Sigmoid colon (tissue), 7 donors: ENCODE data around the gene MRPS18C. TPM values are rescaled to one million over a fixed set of nuclear protein-coding genes. Genes with fewer than 3 reads are reported as not detected.

ENCODE experiments used
- DNase-seq: peaks from one replicate; pipeline ENCODE4 v3.0.0-alpha.2; 2019
- H3K27ac ChIP-seq, 4 donors: fragments of 200-600 bp; sonication (generic); one replicate each; pipeline ENCODE4 v1.5.1; 2016 to 2019; ENCODE audit warnings: mild to moderate bottlenecking in 1 of 4
- H3K27me3 ChIP-seq, 3 donors: fragments of 200-600 bp; sonication (generic); one replicate each; pipeline ENCODE4 v1.5.1; 2019; ENCODE audit warnings: mild to moderate bottlenecking in 1 of 3
- H3K36me3 ChIP-seq, 4 donors: fragments of 200-600 bp; sonication (generic); one replicate each; pipeline ENCODE4 v1.5.1; 2016 to 2019
- H3K4me1 ChIP-seq, 4 donors: fragments of 200-600 bp; sonication (generic); one replicate each; pipeline ENCODE4 v1.5.1; 2017 to 2019
- H3K4me3 ChIP-seq, 4 donors: fragments of 200-600 bp; sonication (generic); one replicate each; pipeline ENCODE4 v1.5.1; 2017 to 2019; ENCODE audit warnings: mild to moderate bottlenecking in 2 of 4, moderate library complexity in 1 of 4
- H3K9me3 ChIP-seq, 4 donors: fragments of 200-600 bp in 3 of 4; sonication (generic) in 3 of 4; one replicate each; pipeline versions ENCODE4 v1.5.1 to v1.6.1; 2013 to 2019
- CTCF ChIP-seq, 4 experiments: fragments of 450-650 bp in 3 of 4; fragments of 200-600 bp in 1 of 4; IDR thresholded peaks; one replicate each; pipeline ENCODE4 v1.5.1; 2016 to 2019; ENCODE audit warnings: antibody characterized with exemption in 4 of 4, mild to moderate bottlenecking in 3 of 4, moderate library complexity in 2 of 4
- EP300 ChIP-seq, 4 donors: sonication (generic); formaldehyde crosslinking; IDR thresholded peaks; one replicate each; pipeline ENCODE4 v1.6.1; 2017; ENCODE audit warnings: antibody characterized with exemption in 4 of 4
- POLR2A ChIP-seq, 2 donors: fragments of 450-650 bp; IDR thresholded peaks; one replicate each; pipeline ENCODE4 v1.6.1; 2016; ENCODE audit warnings: antibody characterized with exemption in 2 of 2, mild to moderate bottlenecking in 2 of 2, moderate library complexity in 2 of 2
- POLR2AphosphoS5 ChIP-seq, 4 donors: sonication (generic); formaldehyde crosslinking; IDR thresholded peaks; one replicate each; pipeline ENCODE4 v1.6.1; 2017; ENCODE audit warnings: antibody characterized with exemption in 4 of 4
- WGBS, 2 donors: extraction: QIAGEN DNeasy Blood & Tissue Kit; methylation state at CpG; one replicate each; pipeline ENCODE4 v1.1.7; 2013; 5-methylcytosine and 5-hydroxymethylcytosine counted together
- intact Hi-C: fragments of 100-400 bp; cut with DNase I; formaldehyde crosslinking; loops from one replicate; pipeline ENCODE4 v1.15.1; 2023
- polyA plus RNA-seq, 3 donors: library from polyadenylated mRNA; stranded (reverse); fragments of 200-250 nt; gene quantifications; one replicate each; pipeline ENCODE4 v1.2.3, GENCODE V29; 2013
- total RNA-seq, 4 donors: library from RNA; depleted of rRNA; stranded (reverse); fragments of >200 nt; gene quantifications; one replicate each; pipeline ENCODE4 v1.1.0, GENCODE V29; 2016
- donor health status: healthy with polysubstance abuse.
- donor health status: Bipolar disorder and iron deficiency.
- donor health status: healthy.

MRPS18C gene
- total and polyA plus RNA-seq, 7 donors, result 8.3 to 37.0 (median 27.6) TPM

- Histone ChIP-seq H3K4me1 (no peaks in the 10 kb centered on the region), H3K36me3 (peaks cover 0 to 88% (median 27%) of the 10 kb centered on the region in 4 donors)
- intact Hi-C loops, result no loop called here
These were observed 37.6 kb upstream of the MRPS18C start for GRCh38 chr4:83418211-83418610.

GRCh38 chr4:83431200-83431599 lies 24.7 kb upstream of the MRPS18C start:
- H3K4me1 ChIP-seq, result no peaks in the 10 kb centered on the region
- intact Hi-C loops, result no loop called here
- TF ChIP-seq POLR2AphosphoS5 (IDR thresholded peaks at IDR 0.05), result no peak
- TF ChIP-seq CTCF (IDR thresholded peaks at IDR 0.05), result no peak
- TF ChIP-seq POLR2A (IDR thresholded peaks at IDR 0.05), result no peak
- TF ChIP-seq EP300 (IDR thresholded peaks at IDR 0.05), result no peak
- 93 to 98% methylated on average over 1 of the region's 1 CpG for WGBS, 2 donors
- DNase-seq, result no peak
- no peaks in the 10 kb centered on the region for H3K27me3 ChIP-seq
- H3K36me3 ChIP-seq, result peaks cover 6 to 64% (median 11%) of the 10 kb centered on the region in 4 donors
- H3K27ac ChIP-seq, result no peak overlapping the region
- no peaks in the 10 kb centered on the region for H3K9me3 ChIP-seq
- H3K4me3 ChIP-seq, result no peak overlapping the region

More at GRCh38 chr4:83418211-83418610, 37.6 kb upstream of the MRPS18C start:
- Histone ChIP-seq H3K9me3 (no peaks in the 10 kb centered on the region), H3K27me3 (no peaks in the 10 kb centered on the region), H3K27ac (no peak overlapping the region), H3K4me3 (no peak overlapping the region)
- no peak for DNase-seq
- TF ChIP-seq POLR2A (IDR thresholded peaks at IDR 0.05) (no peak), POLR2AphosphoS5 (IDR thresholded peaks at IDR 0.05) (no peak), EP300 (IDR thresholded peaks at IDR 0.05) (no peak), CTCF (IDR thresholded peaks at IDR 0.05) (no peak)

- intact Hi-C loops, result no loop called here
- Histone ChIP-seq H3K36me3 (peaks cover 0 to 56% (median 6%) of the 10 kb centered on the region in 4 donors), H3K27ac (no peak overlapping the region), H3K27me3 (no peaks in the 10 kb centered on the region), H3K4me1 (no peaks in the 10 kb centered on the region), H3K4me3 (no peak overlapping the region), H3K9me3 (no peaks in the 10 kb centered on the region)
- WGBS, 2 donors, result 96 to 97% methylated on average over 4 of the region's 4 CpGs
- TF ChIP-seq POLR2AphosphoS5 (IDR thresholded peaks at IDR 0.05) (no peak), CTCF (IDR thresholded peaks at IDR 0.05) (no peak), EP300 (IDR thresholded peaks at IDR 0.05) (no peak), POLR2A (IDR thresholded peaks at IDR 0.05) (no peak)
- DNase-seq, result no peak
These were observed 19.2 kb upstream of the MRPS18C start for GRCh38 chr4:83436680-83437079.

GRCh38 chr4:83438719-83439118 lies 17.1 kb upstream of the MRPS18C start:
- no peak for DNase-seq
- no peak for TF ChIP-seq CTCF (IDR thresholded peaks at IDR 0.05)
- no peak for TF ChIP-seq POLR2AphosphoS5 (IDR thresholded peaks at IDR 0.05)
- TF ChIP-seq POLR2A (IDR thresholded peaks at IDR 0.05), result no peak
- no peak for TF ChIP-seq EP300 (IDR thresholded peaks at IDR 0.05)
- Histone ChIP-seq H3K4me1 (no peaks in the 10 kb centered on the region), H3K27ac (no peak overlapping the region), H3K36me3 (peaks cover 0 to 75% (median 14%) of the 10 kb centered on the region in 4 donors), H3K4me3 (no peak overlapping the region), H3K9me3 (no peaks in the 10 kb centered on the region), H3K27me3 (no peaks in the 10 kb centered on the region)
- intact Hi-C loops, result no loop called here

GRCh38 chr4:83440148-83440814 lies 15.6 kb upstream of the MRPS18C start:
- no peak overlapping the region for H3K27ac ChIP-seq
- peaks cover 0 to 77% (median 14%) of the 10 kb centered on the region in 4 donors for H3K36me3 ChIP-seq

More at GRCh38 chr4:83440148-83440814, 15.6 kb upstream of the MRPS18C start:
- Histone ChIP-seq H3K27me3 (no peaks in the 10 kb centered on the region), H3K4me1 (no peaks in the 10 kb centered on the region), H3K4me3 (no peak overlapping the region), H3K9me3 (no peaks in the 10 kb centered on the region)
- no peak for TF ChIP-seq POLR2AphosphoS5 (IDR thresholded peaks at IDR 0.05)
- TF ChIP-seq EP300 (IDR thresholded peaks at IDR 0.05), result no peak
- DNase-seq, result no peak
- 69 to 78% methylated on average over 1 of the region's 1 CpG for WGBS, 2 donors
- intact Hi-C loops, result no loop called here
